OCI-LY7 (cell line): ENCODE measurements around the gene SYNJ2.

ENCODE experiments used
- CTCF ChIP-seq: fragments of 200-600 bp; sonication (generic); conservative IDR thresholded peaks from 2 replicates; pipeline ENCODE4 v1.5.1; 2014; ENCODE audit warnings: mild to moderate bottlenecking, antibody characterized with exemption, low read length, moderate library complexity, mixed read lengths
- EZH2phosphoT487 ChIP-seq: fragments of 200-600 bp; sonication (generic); IDR thresholded peaks from 2 replicates; pipeline ENCODE4 v1.6.1; 2018; ENCODE audit warnings: low read depth, borderline replicate concordance, mild to moderate bottlenecking, mixed run types, antibody characterized with exemption, low read length, moderate library complexity, mixed read lengths

GRCh38 chr6:157985378-157986155 lies 3.9 kb downstream of the SYNJ2 start:
- TF ChIP-seq CTCF (no peak), EZH2phosphoT487 (no peak)
